GM12878 (cell line): ENCODE data around the gene DCC. TPM values are rescaled to one million over a fixed set of nuclear protein-coding genes. Genes with fewer than 3 reads are reported as not detected.

Experiments used
- ATAC-seq: fragments of 200-7000 bp; cut with Tn5 transposase; 3 replicates; pipeline ENCODE4 v1.9.1; 2020; ENCODE audit warnings: mild to moderate bottlenecking, moderate library complexity
- BruUV-seq: library from RNA; stranded (reverse); fragments of 400-500 nt; replicated peaks from 2 replicates; lab custom pipeline; 2021; lab: Mats Ljungman, UMichigan
- CTCF ChIA-PET: fragments of 300-600 bp; sonication (Branson Sonifier 250); formaldehyde crosslinking; extraction: SDS; loops from one replicate; lab custom pipeline; 2021; ENCODE audit warnings: inconsistent platforms; lab: Yijun Ruan, JAX
- POLR2A ChIA-PET: fragments of 350-600 bp; formaldehyde crosslinking; extraction: SDS; loops from one replicate; lab custom pipeline; 2021; ENCODE audit warnings: inconsistent platforms; lab: Charles Lee
- RAD21 ChIA-PET: fragments of 300-600 bp; sonication (Branson Sonifier 250); formaldehyde crosslinking; loops from one replicate; lab custom pipeline; 2023; ENCODE audit warnings: antibody characterized with exemption; ENCODE audit not compliant: unreplicated experiment; lab: Charles Lee
- SMC1A ChIA-PET: fragments of 300-600 bp; sonication (Branson Sonifier 250); formaldehyde crosslinking; loops from one replicate; lab custom pipeline; 2023; ENCODE audit not compliant: unreplicated experiment, uncharacterized antibody; lab: Charles Lee
- DNase-seq: peaks from one replicate; pipeline ENCODE4 v3.0.0-alpha.2; 2011; ENCODE audit warnings: low read depth, low spot score
- FAIRE-seq: peaks from 3 replicates; lab custom pipeline; 2011; peaks lifted over from hg19 to GRCh38; lab: Jason Lieb, UNC
- H2AFZ ChIP-seq: 2 replicates; pipeline ENCODE4 v1.6.0; 2011; ENCODE audit warnings: low read depth, low read length, control low read depth; ENCODE audit not compliant: control insufficient read depth
- H3K27ac ChIP-seq: 2 replicates; pipeline ENCODE4 v1.5.1; 2011; ENCODE audit warnings: control low read depth; ENCODE audit not compliant: control insufficient read depth, insufficient read depth
- H3K27me3 ChIP-seq, 2 experiments: replicated peaks in 1 of 2; 2 replicates each; pipeline versions ENCODE4 v1.6.0 to v1.6.1; 2011; ENCODE audit warnings: low read length in 1 of 2; ENCODE audit not compliant: control insufficient read depth in 2 of 2, insufficient read depth in 2 of 2
- H3K36me3 ChIP-seq, 2 experiments: 2 replicates each; pipeline ENCODE4 v1.5.1; 2011; ENCODE audit warnings: low read length in 1 of 2; ENCODE audit not compliant: control insufficient read depth in 2 of 2, insufficient read depth in 2 of 2
- H3K4me1 ChIP-seq: 2 replicates; pipeline ENCODE4 v1.6.1; 2011; ENCODE audit warnings: mild to moderate bottlenecking, low read length, moderate library complexity, mixed read lengths; ENCODE audit not compliant: control insufficient read depth, insufficient read depth
- H3K4me2 ChIP-seq: 2 replicates; pipeline ENCODE4 v1.6.0; 2011; ENCODE audit warnings: control low read depth; ENCODE audit not compliant: control insufficient read depth, insufficient read depth
- H3K4me3 ChIP-seq: fragments of 200-600 bp; sonication (generic); 2 replicates; pipeline ENCODE4 v1.5.1; 2016
- H3K79me2 ChIP-seq: 2 replicates; pipeline ENCODE4 v1.6.0; 2011; ENCODE audit warnings: low read length; ENCODE audit not compliant: control insufficient read depth, insufficient read depth
- H3K9ac ChIP-seq: 2 replicates; pipeline ENCODE4 v1.8.0; 2011; ENCODE audit warnings: low read length, control low read depth, mixed read lengths; ENCODE audit not compliant: control insufficient read depth, insufficient read depth
- H3K9me3 ChIP-seq: replicated peaks from 3 replicates; pipeline ENCODE4 v1.5.1; 2011; ENCODE audit warnings: mild to moderate bottlenecking, low read length; ENCODE audit not compliant: control insufficient read depth, insufficient read depth
- H4K20me1 ChIP-seq: 2 replicates; pipeline ENCODE4 v1.6.0; 2011; ENCODE audit not compliant: control insufficient read depth, insufficient read depth
- ASH2L ChIP-seq: fragments of 300-600, 200-600 bp; sonication (generic); IDR thresholded peaks from 2 replicates; pipeline ENCODE4 v1.6.1; 2017; ENCODE audit warnings: low read depth, mild to moderate bottlenecking, borderline replicate concordance
- BHLHE40 ChIP-seq, 2 experiments: fragments of 450-650 bp in 1 of 2; IDR thresholded peaks; 2 replicates each; pipeline ENCODE4 v1.6.1; 2011 to 2017; ENCODE audit warnings: low read depth in 2 of 2, borderline replicate concordance in 1 of 2, improper control_type of control experiment in 1 of 2, low read length in 1 of 2, mild to moderate bottlenecking in 1 of 2
- ETV6 ChIP-seq, 2 experiments: fragments of 450-650 bp in 1 of 2; IDR thresholded peaks in 1 of 2; conservative IDR thresholded peaks in 1 of 2; 2 replicates each; pipeline ENCODE4 v1.6.1; 2014; ENCODE audit warnings: antibody characterized with exemption in 1 of 2, borderline replicate concordance in 1 of 2, low read depth in 1 of 2, mild to moderate bottlenecking in 1 of 2, moderate library complexity in 1 of 2
- FOS ChIP-seq: IDR thresholded peaks from 3 replicates; pipeline ENCODE4 v1.6.1; 2011; ENCODE audit warnings: borderline replicate concordance; ENCODE audit not compliant: insufficient read length; ENCODE audit errors: extremely low read depth
- JUNB ChIP-seq: IDR thresholded peaks from 2 replicates; pipeline ENCODE4 v1.6.1; 2016; ENCODE audit warnings: antibody characterized with exemption, mild to moderate bottlenecking
- MEF2B ChIP-seq: fragments of 450-650 bp; IDR thresholded peaks from 2 replicates; pipeline ENCODE4 v1.6.1; 2018; ENCODE audit warnings: mild to moderate bottlenecking, moderate library complexity; ENCODE audit not compliant: partially characterized antibody, poor library complexity, severe bottlenecking
- RELA ChIP-seq: fragments of 450-650 bp; IDR thresholded peaks from 2 replicates; pipeline ENCODE4 v1.8.0; 2014; ENCODE audit warnings: borderline replicate concordance; ENCODE audit not compliant: partially characterized antibody
- SPI1 ChIP-seq: IDR thresholded peaks from 2 replicates; pipeline ENCODE4 v1.6.1; 2011; ENCODE audit warnings: low read depth, mild to moderate bottlenecking, low read length, moderate library complexity, borderline replicate concordance; ENCODE audit not compliant: insufficient read depth
- SREBF1 ChIP-seq: IDR thresholded peaks from 2 replicates; pipeline ENCODE4 v1.6.1; 2012; ENCODE audit warnings: mild to moderate bottlenecking, low read length
- TAF1 ChIP-seq: IDR thresholded peaks from 2 replicates; pipeline ENCODE4 v1.6.1; 2011; ENCODE audit warnings: mild to moderate bottlenecking, low read depth, low read length, borderline replicate concordance
- WGBS: methylation state at CpG from one replicate; pipeline ENCODE4 v1.1.6; 2016; ENCODE audit warnings: low lambda C conversion rate; ENCODE audit not compliant: insufficient replicate concordance, insufficient coverage; ENCODE audit errors: missing lambda C conversion rate; 5-methylcytosine and 5-hydroxymethylcytosine counted together
- in situ Hi-C: fragments of 300-500 bp; cut with MboI; formaldehyde crosslinking; loops from 9 replicates; pipeline ENCODE4 v1.14.3; 2018; ENCODE audit warnings: mixed read lengths
- intact Hi-C: fragments of 100-400 bp; cut with micrococcal nuclease; formaldehyde crosslinking; loops from one replicate; pipeline ENCODE4 v1.14.2; 2022; ENCODE audit not compliant: unreplicated experiment
- polyA plus RNA-seq, 11 experiments: library from polyadenylated mRNA; depleted of rRNA in 4 of 11; unstranded in 6 of 11; stranded (reverse) in 5 of 11; fragments of >200 nt; fragmentation: Nextera tagmentation in 4 of 11; fragmentation: Illumina TruSeq in 1 of 11; extraction: Ambion mirVana in 4 of 11; extraction: Trizol in 1 of 11; gene quantifications; 1 replicate in 1 of 11; 2 replicates in 10 of 11; pipeline versions ENCODE4 v1.2.1 to v1.2.3, GENCODE V29; 2011 to 2016; ENCODE audit warnings: inconsistent platforms in 2 of 11, missing spikeins in 2 of 11, low read depth in 1 of 11
- total RNA-seq, 4 experiments: library from RNA; depleted of rRNA in 3 of 4; stranded (reverse); fragments of >200 nt in 3 of 4; fragmentation: Illumina TruSeq in 1 of 4; extraction: Trizol in 1 of 4; gene quantifications; 2 replicates each; pipeline versions ENCODE4 v1.2.1 to v1.2.3, GENCODE V29; 2013 to 2021
- TF ChIP-seq, protein P1 (sequence below): IDR thresholded peaks from 2 replicates; pipeline ENCODE4 v1.6.1; 2012; ENCODE audit warnings: low read depth, low read length, improper control_type of control experiment
- TF ChIP-seq, protein P2 (sequence below): fragments of 450-650 bp; IDR thresholded peaks from 2 replicates; pipeline ENCODE4 v1.6.1; 2017; ENCODE audit warnings: mild to moderate bottlenecking, moderate library complexity
- TF ChIP-seq, protein P3 (sequence below): fragments of 450-650 bp; IDR thresholded peaks from 2 replicates; pipeline ENCODE4 v1.6.1; 2016; ENCODE audit warnings: mild to moderate bottlenecking
- TF ChIP-seq, protein P4 (sequence below): fragments of 450-650 bp; IDR thresholded peaks from 2 replicates; pipeline ENCODE4 v1.6.1; 2016; ENCODE audit warnings: mild to moderate bottlenecking
- TF ChIP-seq, protein P5 (sequence below): IDR thresholded peaks from 2 replicates; pipeline ENCODE4 v1.6.1; 2011; ENCODE audit warnings: mild to moderate bottlenecking, low read depth, low read length, moderate library complexity; ENCODE audit not compliant: insufficient replicate concordance

DCC gene
- total and polyA plus RNA-seq, 10 of the 15 experiments (the other 5 are each of a cell fraction or from before 2014, with no cell fraction given) = 0.01 TPM; not detected in 9

DNA sequence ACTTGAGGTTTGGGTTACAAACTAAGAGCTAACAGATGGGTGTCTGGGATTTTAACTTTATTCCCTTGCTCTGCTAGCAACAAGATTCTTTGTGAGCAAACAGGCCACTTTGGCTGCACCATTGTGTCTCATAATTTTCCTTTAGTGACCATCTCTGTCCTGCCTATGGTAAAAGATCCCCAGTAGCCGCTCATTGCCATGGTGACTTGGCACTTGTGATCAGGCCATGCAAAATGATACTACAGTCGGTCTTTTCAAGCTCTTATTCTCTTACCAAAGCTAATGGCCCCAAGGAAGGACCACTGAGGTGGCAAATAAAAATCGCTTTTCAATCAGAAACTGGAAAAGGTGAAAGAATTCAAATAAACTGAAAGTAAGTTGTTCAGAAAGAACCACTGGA is 1047.6 kb downstream of the DCC start:
- POLR2A ChIA-PET = no interaction called here
- TF ChIP-seq TAF1 = no peak
- TF ChIP-seq JUNB = no peak
- TF ChIP-seq MEF2B = no peak
- TF ChIP-seq SPI1 = no peak
- TF ChIP-seq, protein P1, sequence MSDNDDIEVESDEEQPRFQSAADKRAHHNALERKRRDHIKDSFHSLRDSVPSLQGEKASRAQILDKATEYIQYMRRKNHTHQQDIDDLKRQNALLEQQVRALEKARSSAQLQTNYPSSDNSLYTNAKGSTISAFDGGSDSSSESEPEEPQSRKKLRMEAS = no peak
- no peak for TF ChIP-seq ASH2L
- TF ChIP-seq, protein P2, sequence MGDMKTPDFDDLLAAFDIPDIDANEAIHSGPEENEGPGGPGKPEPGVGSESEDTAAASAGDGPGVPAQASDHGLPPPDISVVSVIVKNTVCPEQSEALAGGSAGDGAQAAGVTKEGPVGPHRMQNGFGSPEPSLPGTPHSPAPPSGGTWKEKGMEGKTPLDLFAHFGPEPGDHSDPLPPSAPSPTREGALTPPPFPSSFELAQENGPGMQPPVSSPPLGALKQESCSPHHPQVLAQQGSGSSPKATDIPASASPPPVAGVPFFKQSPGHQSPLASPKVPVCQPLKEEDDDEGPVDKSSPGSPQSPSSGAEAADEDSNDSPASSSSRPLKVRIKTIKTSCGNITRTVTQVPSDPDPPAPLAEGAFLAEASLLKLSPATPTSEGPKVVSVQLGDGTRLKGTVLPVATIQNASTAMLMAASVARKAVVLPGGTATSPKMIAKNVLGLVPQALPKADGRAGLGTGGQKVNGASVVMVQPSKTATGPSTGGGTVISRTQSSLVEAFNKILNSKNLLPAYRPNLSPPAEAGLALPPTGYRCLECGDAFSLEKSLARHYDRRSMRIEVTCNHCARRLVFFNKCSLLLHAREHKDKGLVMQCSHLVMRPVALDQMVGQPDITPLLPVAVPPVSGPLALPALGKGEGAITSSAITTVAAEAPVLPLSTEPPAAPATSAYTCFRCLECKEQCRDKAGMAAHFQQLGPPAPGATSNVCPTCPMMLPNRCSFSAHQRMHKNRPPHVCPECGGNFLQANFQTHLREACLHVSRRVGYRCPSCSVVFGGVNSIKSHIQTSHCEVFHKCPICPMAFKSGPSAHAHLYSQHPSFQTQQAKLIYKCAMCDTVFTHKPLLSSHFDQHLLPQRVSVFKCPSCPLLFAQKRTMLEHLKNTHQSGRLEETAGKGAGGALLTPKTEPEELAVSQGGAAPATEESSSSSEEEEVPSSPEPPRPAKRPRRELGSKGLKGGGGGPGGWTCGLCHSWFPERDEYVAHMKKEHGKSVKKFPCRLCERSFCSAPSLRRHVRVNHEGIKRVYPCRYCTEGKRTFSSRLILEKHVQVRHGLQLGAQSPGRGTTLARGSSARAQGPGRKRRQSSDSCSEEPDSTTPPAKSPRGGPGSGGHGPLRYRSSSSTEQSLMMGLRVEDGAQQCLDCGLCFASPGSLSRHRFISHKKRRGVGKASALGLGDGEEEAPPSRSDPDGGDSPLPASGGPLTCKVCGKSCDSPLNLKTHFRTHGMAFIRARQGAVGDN = no peak
- TF ChIP-seq, protein P3, sequence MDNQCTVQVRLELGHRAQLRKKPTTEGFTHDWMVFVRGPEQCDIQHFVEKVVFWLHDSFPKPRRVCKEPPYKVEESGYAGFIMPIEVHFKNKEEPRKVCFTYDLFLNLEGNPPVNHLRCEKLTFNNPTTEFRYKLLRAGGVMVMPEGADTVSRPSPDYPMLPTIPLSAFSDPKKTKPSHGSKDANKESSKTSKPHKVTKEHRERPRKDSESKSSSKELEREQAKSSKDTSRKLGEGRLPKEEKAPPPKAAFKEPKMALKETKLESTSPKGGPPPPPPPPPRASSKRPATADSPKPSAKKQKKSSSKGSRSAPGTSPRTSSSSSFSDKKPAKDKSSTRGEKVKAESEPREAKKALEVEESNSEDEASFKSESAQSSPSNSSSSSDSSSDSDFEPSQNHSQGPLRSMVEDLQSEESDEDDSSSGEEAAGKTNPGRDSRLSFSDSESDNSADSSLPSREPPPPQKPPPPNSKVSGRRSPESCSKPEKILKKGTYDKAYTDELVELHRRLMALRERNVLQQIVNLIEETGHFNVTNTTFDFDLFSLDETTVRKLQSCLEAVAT = no peak
- TF ChIP-seq FOS = no peak
- TF ChIP-seq BHLHE40 (IDR thresholded peaks at IDR 0.05; ENCODE audit: borderline replicate concordance in 1 of 2, low read depth in 2 of 2, low read length in 1 of 2) = no peak
- TF ChIP-seq, protein P4, sequence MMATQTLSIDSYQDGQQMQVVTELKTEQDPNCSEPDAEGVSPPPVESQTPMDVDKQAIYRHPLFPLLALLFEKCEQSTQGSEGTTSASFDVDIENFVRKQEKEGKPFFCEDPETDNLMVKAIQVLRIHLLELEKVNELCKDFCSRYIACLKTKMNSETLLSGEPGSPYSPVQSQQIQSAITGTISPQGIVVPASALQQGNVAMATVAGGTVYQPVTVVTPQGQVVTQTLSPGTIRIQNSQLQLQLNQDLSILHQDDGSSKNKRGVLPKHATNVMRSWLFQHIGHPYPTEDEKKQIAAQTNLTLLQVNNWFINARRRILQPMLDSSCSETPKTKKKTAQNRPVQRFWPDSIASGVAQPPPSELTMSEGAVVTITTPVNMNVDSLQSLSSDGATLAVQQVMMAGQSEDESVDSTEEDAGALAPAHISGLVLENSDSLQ = no peak
- no peak for TF ChIP-seq SREBF1
- TF ChIP-seq RELA = no peak
- TF ChIP-seq, protein P5, sequence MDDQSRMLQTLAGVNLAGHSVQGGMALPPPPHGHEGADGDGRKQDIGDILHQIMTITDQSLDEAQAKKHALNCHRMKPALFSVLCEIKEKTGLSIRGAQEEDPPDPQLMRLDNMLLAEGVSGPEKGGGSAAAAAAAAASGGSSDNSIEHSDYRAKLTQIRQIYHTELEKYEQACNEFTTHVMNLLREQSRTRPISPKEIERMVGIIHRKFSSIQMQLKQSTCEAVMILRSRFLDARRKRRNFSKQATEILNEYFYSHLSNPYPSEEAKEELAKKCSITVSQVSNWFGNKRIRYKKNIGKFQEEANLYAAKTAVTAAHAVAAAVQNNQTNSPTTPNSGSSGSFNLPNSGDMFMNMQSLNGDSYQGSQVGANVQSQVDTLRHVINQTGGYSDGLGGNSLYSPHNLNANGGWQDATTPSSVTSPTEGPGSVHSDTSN = no peak
- no peak for TF ChIP-seq ETV6 (conservative IDR thresholded peaks at IDR 0.05 in 1 of 2, IDR thresholded peaks at IDR 0.05 in 1 of 2; ENCODE audit: borderline replicate concordance in 1 of 2, low read depth in 1 of 2)

More for the DNA sequence above, 1047.6 kb downstream of the DCC start:
- in situ Hi-C loops = loop anchor here (25.0 kb wide), 1 partner anchor 1725 kb away; no protein-coding TSS in a partner anchor
- no peaks in the 10 kb centered on the region for H3K36me3 ChIP-seq
- no peak overlapping the region for H3K4me2 ChIP-seq
- intact Hi-C loops = loop anchor here (10.0 kb wide), 1 partner anchor 1773 kb away; no protein-coding TSS in a partner anchor
- H3K9me3 ChIP-seq = no peaks in the 10 kb centered on the region
- H3K79me2 ChIP-seq = no peaks in the 10 kb centered on the region
- no peak overlapping the region for H3K4me3 ChIP-seq
- ChIA-PET CTCF (no interaction called here), SMC1A (interaction anchor here (0.7 kb wide), 1 partner anchor 12 kb away, joined by 3 read pairs; no protein-coding TSS in a partner anchor), RAD21 (no interaction called here)
- no peak overlapping the region for H3K27ac ChIP-seq
- H4K20me1 ChIP-seq = no peaks in the 10 kb centered on the region
- 10% methylated on average over 3 of the region's 3 CpGs for WGBS
- H3K4me1 ChIP-seq = no peaks in the 10 kb centered on the region
- ATAC-seq (no peak), DNase-seq (no peak), FAIRE-seq (no peak)
- BruUV-seq = no TSS peak
- H3K27me3 ChIP-seq = no peaks in the 10 kb centered on the region
- H3K9ac ChIP-seq = no peak overlapping the region
- no peak overlapping the region for H2AFZ ChIP-seq
